OCI-LY7 (cell line): ENCODE results near the gene DLGAP3.

Source experiments
- CTCF ChIP-seq: fragments of 200-600 bp; sonication (generic); conservative IDR thresholded peaks from 2 replicates; pipeline ENCODE4 v1.5.1; 2014; ENCODE audit warnings: mild to moderate bottlenecking, antibody characterized with exemption, low read length, moderate library complexity, mixed read lengths
- EZH2phosphoT487 ChIP-seq: fragments of 200-600 bp; sonication (generic); IDR thresholded peaks from 2 replicates; pipeline ENCODE4 v1.6.1; 2018; ENCODE audit warnings: low read depth, borderline replicate concordance, mild to moderate bottlenecking, mixed run types, antibody characterized with exemption, low read length, moderate library complexity, mixed read lengths

DNA sequence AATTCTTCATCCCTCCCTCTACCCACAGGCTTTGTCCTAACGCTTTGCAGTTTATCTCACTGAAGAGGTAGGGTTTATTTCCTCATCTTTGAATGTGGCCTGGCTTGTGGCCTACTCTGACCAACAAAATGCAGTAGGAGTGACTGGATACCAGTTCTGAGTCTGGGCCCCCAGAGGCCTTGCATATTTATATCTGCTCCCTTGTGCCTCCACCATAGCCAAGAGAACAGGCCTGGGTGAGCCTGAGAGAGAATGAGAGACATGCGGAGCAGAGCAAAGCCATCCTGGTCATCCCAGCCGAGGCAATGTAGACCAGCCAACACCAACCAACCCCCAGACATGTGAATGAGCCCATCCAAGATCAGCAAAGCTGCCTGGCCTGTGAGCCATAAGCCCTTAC, 100.2 kb downstream of the DLGAP3 start:
- no peak for TF ChIP-seq CTCF
- no peak for TF ChIP-seq EZH2phosphoT487
